HCEC 1CT (cell line): ENCODE data around the gene SLC25A15.
"Not testable (repeated sequence)": the region's sequence is repeated elsewhere in the genome, so short reads cannot be mapped to it uniquely, and the experiment has no call there.

Experiments used
- DNase-seq: peaks from one replicate; pipeline ENCODE4 v3.0.0-alpha.2; 2017

Gene SLC25A15

GRCh38 chr13:40814803-40815202 is 25.4 kb downstream of the SLC25A15 start:
- no peak for DNase-seq

- no peak for DNase-seq
These were observed 29.5 kb downstream of the SLC25A15 start for GRCh38 chr13:40818926-40819325.

- DNase-seq, result no peak
These were observed 30.4 kb downstream of the SLC25A15 start for GRCh38 chr13:40819797-40820315.

- DNase-seq, result not testable (repeated sequence)
These were observed 50.3 kb downstream of the SLC25A15 start for GRCh38 chr13:40839725-40840124.

GRCh38 chr13:40840955-40841354 is 51.5 kb downstream of the SLC25A15 start:
- DNase-seq, result not testable (repeated sequence)
